Subcutaneous adipose tissue (tissue), 4 donors: ENCODE results near the gene ENOX1. TPM values are rescaled to one million over a fixed set of nuclear protein-coding genes. Genes with fewer than 3 reads are reported as not detected.

ENCODE experiments used
- total RNA-seq, 4 donors: library from RNA; depleted of rRNA; stranded (reverse); fragments of >200 nt; gene quantifications; one replicate each; pipeline ENCODE4 v1.1.0, GENCODE V29; 2016
- TF ChIP-seq, protein P1 (sequence below): fragments of 450-650 bp; IDR thresholded peaks from one replicate; pipeline ENCODE4 v1.5.1; 2016; ENCODE audit warnings: low read depth, mild to moderate bottlenecking, control low read depth, antibody characterized with exemption, moderate library complexity

ENOX1 gene
- total RNA-seq, 4 donors from 2014 or later, result 0.66 to 4.7 (median 2.1) TPM

- TF ChIP-seq, protein P1, sequence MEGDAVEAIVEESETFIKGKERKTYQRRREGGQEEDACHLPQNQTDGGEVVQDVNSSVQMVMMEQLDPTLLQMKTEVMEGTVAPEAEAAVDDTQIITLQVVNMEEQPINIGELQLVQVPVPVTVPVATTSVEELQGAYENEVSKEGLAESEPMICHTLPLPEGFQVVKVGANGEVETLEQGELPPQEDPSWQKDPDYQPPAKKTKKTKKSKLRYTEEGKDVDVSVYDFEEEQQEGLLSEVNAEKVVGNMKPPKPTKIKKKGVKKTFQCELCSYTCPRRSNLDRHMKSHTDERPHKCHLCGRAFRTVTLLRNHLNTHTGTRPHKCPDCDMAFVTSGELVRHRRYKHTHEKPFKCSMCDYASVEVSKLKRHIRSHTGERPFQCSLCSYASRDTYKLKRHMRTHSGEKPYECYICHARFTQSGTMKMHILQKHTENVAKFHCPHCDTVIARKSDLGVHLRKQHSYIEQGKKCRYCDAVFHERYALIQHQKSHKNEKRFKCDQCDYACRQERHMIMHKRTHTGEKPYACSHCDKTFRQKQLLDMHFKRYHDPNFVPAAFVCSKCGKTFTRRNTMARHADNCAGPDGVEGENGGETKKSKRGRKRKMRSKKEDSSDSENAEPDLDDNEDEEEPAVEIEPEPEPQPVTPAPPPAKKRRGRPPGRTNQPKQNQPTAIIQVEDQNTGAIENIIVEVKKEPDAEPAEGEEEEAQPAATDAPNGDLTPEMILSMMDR, result no peak
These were observed 302.8 kb downstream of the ENOX1 start for GRCh38 chr13:43483930-43484329.

DNA sequence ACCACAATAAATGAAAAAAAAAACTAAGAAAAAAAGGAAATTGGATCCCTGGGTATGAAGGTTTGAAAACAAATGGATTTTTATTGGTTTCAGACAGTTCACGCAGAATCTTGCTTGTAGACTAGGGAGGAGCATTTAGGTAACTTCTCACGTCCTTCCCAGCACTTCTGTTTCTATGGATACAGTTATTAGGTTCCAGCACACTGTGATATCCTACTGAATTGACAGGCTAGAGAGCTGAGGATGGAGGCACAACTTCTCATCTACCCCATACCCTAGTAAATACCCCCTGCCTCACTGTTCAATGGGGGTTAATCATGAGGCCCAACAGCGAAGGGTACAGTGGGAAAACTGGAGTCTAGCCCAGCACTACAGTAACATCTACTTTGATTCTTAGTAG, 304.1 kb downstream of the ENOX1 start:
- TF ChIP-seq, protein P1, result no peak

GRCh38 chr13:43482026-43482425, 304.7 kb downstream of the ENOX1 start:
- TF ChIP-seq, protein P1, result no peak

GRCh38 chr13:43478902-43479301, 307.9 kb downstream of the ENOX1 start:
- TF ChIP-seq, protein P1, result no peak

GRCh38 chr13:43478211-43478610, 308.6 kb downstream of the ENOX1 start:
- TF ChIP-seq, protein P1, result no peak

DNA sequence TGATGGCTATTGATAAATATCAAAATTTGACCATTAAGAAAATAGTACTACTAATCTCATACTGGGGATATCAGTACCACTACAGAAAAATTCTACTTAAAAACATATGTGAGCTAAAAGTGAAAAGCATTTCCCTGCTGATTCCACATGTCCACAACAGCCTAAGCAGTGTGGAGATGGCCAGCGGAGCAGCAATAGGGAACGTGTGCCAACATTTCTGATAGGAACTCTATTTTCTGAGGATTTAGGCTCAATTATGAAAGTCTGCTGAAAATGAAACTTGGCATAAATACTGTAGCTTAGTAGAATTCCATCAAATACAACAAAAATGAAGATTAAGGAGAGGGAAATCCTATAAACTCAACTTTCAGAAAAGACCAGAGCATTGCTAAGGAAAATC, 311.6 kb downstream of the ENOX1 start:
- TF ChIP-seq, protein P1, result no peak

DNA sequence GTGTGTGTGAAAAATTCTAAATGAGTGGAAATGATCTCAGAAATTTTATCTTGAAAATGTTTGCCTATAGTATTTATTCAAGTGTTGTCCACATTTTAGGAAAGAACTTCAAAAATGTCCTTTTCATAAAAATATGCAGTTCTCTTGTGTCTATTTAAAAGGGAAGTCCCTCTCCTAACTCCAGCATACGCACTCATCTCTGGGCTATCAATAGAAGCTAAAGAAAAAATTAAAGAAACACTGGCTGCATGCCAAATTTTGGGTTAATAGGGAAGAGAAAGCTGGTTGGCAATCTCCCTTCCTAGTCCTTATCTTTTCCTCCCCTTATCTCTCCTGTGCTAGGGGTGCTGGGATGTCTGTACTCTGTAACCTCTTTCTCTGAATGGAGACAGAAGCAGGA, 313.3 kb downstream of the ENOX1 start:
- TF ChIP-seq, protein P1, result no peak

DNA sequence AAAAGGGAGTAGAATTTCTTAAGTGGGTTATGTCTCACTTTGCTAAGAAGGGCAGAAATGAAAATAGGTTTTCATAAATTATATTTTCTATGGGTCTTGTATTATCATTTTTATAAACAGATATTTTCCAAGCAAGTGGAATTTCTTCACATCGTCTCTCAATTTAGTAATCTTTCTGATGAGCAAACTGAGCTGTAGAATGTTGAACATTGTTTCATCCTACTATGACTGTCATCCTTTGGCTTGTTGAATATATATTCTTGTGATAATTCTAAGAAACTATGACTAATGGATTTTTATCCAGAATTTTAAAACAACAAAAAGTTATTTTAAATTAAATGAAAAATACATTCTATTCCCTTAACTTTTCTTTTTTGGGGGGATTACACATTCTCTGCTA, 313.8 kb downstream of the ENOX1 start:
- TF ChIP-seq, protein P1, result no peak
